Erythroblast (primary cell): Measurements from ENCODE around the gene SLC16A3.
"Not testable (repeated sequence)": the region's sequence is repeated elsewhere in the genome, so short reads cannot be mapped to it uniquely, and the experiment has no call there.

Experiments
- DNase-seq, 2 experiments: peaks; one replicate each; lab custom pipeline; 2025; lab: John Stamatoyannopoulos, UW
- GATA1 ChIP-seq: IDR thresholded peaks from 2 replicates; pipeline ENCODE4 v1.6.1; 2011; ENCODE audit warnings: low read depth, mild to moderate bottlenecking, control low read depth, low read length, moderate library complexity
- POLR2A ChIP-seq: IDR thresholded peaks from 2 replicates; pipeline ENCODE4 v1.6.1; 2011; ENCODE audit warnings: mild to moderate bottlenecking, low read length

Gene SLC16A3

GRCh38 chr17:82228842-82229697 lies at the start of gene SLC16A3:
Gene SLC16A3 (plus strand): TSS chr17:82229042. CDS start chr17:82236009, 6,967 bp downstream.
- DNase-seq = peak; percentile 71 to 77

DNA sequence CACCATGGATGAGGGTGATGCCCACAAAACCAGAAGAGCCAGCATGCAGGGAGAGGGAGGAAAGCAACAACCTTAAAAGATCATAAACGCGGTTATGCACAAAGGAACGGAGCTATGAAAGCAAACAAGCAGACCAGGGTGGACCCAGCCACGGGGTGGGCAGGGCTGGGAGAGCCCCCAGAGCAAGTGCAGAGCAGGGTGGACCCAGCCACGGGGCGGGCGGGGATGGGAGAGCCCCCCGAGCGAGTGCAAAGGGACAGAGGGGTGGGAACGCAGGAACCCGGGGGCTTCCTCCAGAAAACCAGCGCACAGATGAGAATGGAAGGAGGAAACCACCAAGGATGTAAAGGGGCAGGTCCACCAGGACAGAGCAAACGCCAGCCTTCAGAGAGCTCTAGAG lies 49.4 kb upstream of the SLC16A3 start:
- no peak for DNase-seq
- TF ChIP-seq GATA1 (no peak), POLR2A (no peak)

More at GRCh38 chr17:82228842-82229697, at the start of gene SLC16A3:
- TF ChIP-seq GATA1 = no peak
- peak; percentile 54 for TF ChIP-seq POLR2A

DNA sequence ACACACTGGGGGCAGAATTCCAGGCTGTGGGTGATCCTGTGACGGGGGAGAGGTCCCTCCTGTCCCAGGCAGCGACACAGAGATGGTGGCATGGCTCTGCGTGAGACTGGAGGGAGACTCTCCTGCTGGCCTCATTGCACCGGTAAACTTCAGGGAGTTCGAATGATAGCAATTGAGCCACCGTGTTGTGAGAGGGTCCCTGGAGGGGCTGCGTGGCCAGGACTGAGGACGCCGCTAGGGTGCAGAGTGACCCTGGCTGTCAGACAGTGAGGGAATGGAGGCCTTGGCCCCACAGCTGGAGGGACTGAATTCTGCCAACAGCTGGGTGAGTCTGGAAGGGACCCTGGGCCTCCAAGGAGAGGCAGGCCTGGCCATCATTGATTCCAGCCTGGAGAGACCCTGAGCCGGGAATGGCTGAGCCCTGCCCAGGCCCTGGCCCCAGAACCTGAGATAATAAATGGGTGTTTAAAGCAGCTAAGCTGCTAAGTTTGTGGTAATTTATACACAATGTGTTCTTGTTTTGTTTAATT lies 48.8 kb upstream of the SLC16A3 start:
- no peak for DNase-seq
- no peak for TF ChIP-seq POLR2A
- TF ChIP-seq GATA1 = no peak

GRCh38 chr17:82180776-82181528 lies 47.9 kb upstream of the SLC16A3 start:
- TF ChIP-seq GATA1 = no peak
- no peak for TF ChIP-seq POLR2A
- DNase-seq = no peak

DNA sequence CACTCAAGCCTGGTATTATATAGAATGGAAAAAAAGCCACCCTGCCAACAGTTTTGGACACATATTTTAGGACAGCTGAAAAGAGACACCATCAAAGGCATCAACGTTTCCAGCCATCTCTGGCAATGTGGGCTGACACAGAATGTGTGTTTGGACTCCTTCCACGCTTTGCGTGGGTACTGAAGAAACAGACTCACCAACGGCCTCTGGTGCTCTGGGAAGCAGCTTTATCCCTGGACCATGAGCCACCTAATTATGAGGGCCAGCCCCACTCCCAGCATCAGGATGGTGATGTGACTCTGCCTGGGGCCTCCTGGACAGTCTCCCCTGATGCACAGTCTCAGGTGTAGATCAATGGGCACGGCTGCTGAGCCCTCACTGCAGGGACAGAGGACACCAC lies 44.1 kb upstream of the SLC16A3 start:
- DNase-seq = no peak
- TF ChIP-seq POLR2A (no peak), GATA1 (no peak)

GRCh38 chr17:82186221-82186620 lies 42.6 kb upstream of the SLC16A3 start:
- no peak for DNase-seq
- TF ChIP-seq POLR2A = no peak
- TF ChIP-seq GATA1 = no peak

DNA sequence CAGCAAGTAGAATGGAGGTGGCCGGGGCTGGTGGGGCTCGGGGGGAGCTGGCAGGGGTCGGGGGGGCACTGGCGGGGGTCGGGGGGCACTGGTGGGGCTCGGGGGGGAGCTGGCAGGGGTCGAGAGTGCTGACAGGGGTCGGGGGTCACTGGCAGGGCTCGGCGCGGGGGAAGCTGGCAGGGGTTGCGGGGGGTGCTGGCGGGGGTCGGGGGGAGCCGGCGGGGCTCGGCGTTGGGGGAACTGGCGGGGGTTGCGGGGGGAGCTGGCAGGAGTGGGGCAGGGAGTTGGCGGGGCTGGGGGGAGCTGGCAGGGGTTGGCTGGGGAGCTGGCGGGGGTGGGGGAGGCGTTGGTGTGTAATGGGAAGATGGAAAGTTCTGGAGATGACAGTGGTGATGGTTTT lies 41.3 kb upstream of the SLC16A3 start:
- TF ChIP-seq POLR2A = no peak
- TF ChIP-seq GATA1 = no peak
- DNase-seq = no peak

GRCh38 chr17:82188001-82188961 lies 40.6 kb upstream of the SLC16A3 start:
- TF ChIP-seq GATA1 (no peak), POLR2A (no peak)
- no peak for DNase-seq

GRCh38 chr17:82193050-82193449 lies 35.8 kb upstream of the SLC16A3 start:
- DNase-seq = not testable (repeated sequence)

- TF ChIP-seq POLR2A (no peak), GATA1 (no peak)
- no peak for DNase-seq
Measured at GRCh38 chr17:82193520-82194220, 35.2 kb upstream of the SLC16A3 start.

DNA sequence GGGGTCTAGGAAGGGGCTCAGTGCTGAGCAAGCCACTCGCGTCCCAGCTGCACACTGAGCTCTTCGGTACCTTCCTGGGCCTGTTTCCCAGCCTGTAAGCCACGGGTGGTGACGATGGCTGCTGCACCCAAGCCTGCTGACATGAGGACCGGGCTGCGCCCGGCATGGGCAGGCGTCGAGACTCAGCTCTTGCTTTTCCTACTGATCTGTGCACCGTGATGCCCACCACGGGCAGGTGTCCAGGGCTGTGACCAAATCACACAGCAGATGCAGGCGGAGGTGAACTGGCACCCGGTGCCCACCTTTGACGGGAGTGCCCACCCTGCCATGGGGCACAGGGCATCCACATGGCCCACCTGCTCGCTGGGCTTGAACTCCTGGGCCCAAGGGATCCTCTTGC lies 34.1 kb upstream of the SLC16A3 start:
- DNase-seq = no peak
- TF ChIP-seq GATA1 = no peak
- TF ChIP-seq POLR2A = no peak

GRCh38 chr17:82195675-82196672 lies 32.9 kb upstream of the SLC16A3 start:
- TF ChIP-seq POLR2A (no peak), GATA1 (no peak)
- DNase-seq = no peak
